GM21381 (cell line): Measurements from ENCODE around the gene GNAQ.
A peak's percentile ranks its signal among the peaks of the same experiment; 100 is the strongest.
"Not testable (repeated sequence)": the region's sequence is repeated elsewhere in the genome, so short reads cannot be mapped to it uniquely, and the experiment has no call there.

Experiments
- ATAC-seq: cut with Tn5 transposase; IDR thresholded peaks from one replicate; pipeline ENCODE4 v1.9.1; 2021; ENCODE audit warnings: mild to moderate bottlenecking, moderate library complexity; ENCODE audit not compliant: unreplicated experiment

The GNAQ gene

GRCh38 chr9:78031444-78031892 lies at the start of gene GNAQ:
TSS of gene GNAQ (minus strand) at chr9:78031811. CDS start at chr9:78031235, 576 bp downstream.
- no peak for ATAC-seq

- no peak for ATAC-seq
Observed at GRCh38 chr9:78074385-78075291, 43.0 kb upstream of the GNAQ start.

GRCh38 chr9:78073722-78074121 lies 42.1 kb upstream of the GNAQ start:
- ATAC-seq, result no peak

GRCh38 chr9:78072586-78073199 lies 41.1 kb upstream of the GNAQ start:
- ATAC-seq, result no peak

- ATAC-seq, result no peak
Observed at GRCh38 chr9:78070521-78070920, 38.9 kb upstream of the GNAQ start.

- ATAC-seq, result no peak
Observed at GRCh38 chr9:78064075-78064474, 32.5 kb upstream of the GNAQ start.

- no peak for ATAC-seq
Observed at GRCh38 chr9:78062710-78063109, 31.1 kb upstream of the GNAQ start.

GRCh38 chr9:78054218-78054617 lies 22.6 kb upstream of the GNAQ start:
- ATAC-seq, result not testable (repeated sequence)

- no peak for ATAC-seq
Observed at GRCh38 chr9:78053627-78054026, 22.0 kb upstream of the GNAQ start.

- ATAC-seq, result no peak
Observed at GRCh38 chr9:78050421-78050820, 18.8 kb upstream of the GNAQ start.

- ATAC-seq, result no peak
Observed at GRCh38 chr9:78049484-78049883, 17.9 kb upstream of the GNAQ start.

GRCh38 chr9:78047106-78047505 lies 15.5 kb upstream of the GNAQ start:
- ATAC-seq, result no peak

GRCh38 chr9:78046112-78046511 lies 14.5 kb upstream of the GNAQ start:
- ATAC-seq, result no peak

GRCh38 chr9:78044886-78045285 lies 13.3 kb upstream of the GNAQ start:
- ATAC-seq, result no peak

GRCh38 chr9:78044189-78044588 lies 12.6 kb upstream of the GNAQ start:
- ATAC-seq, result no peak

- no peak for ATAC-seq
Observed at GRCh38 chr9:78041971-78042370, 10.4 kb upstream of the GNAQ start.

GRCh38 chr9:78040726-78041125 lies 9.1 kb upstream of the GNAQ start:
- no peak for ATAC-seq

- ATAC-seq, result no peak
Observed at GRCh38 chr9:78038620-78039300, 7.1 kb upstream of the GNAQ start.

- peak; percentile 50 for ATAC-seq
Observed at GRCh38 chr9:78035383-78035993, 3.9 kb upstream of the GNAQ start.

GRCh38 chr9:78033870-78034269 lies 2.3 kb upstream of the GNAQ start:
- ATAC-seq, result no peak
